H9 (cell line): Measurements from ENCODE around the gene RFWD3. TPM values are rescaled to one million over a fixed set of nuclear protein-coding genes. Genes with fewer than 3 reads are reported as not detected.

Source experiments
- DNase-seq: peaks from one replicate; pipeline ENCODE4 v3.0.0-alpha.2; 2017
- H2AFZ ChIP-seq: one replicate; pipeline ENCODE4 v1.6.1; 2013; ENCODE audit warnings: mild to moderate bottlenecking, low read length, control low read depth, moderate library complexity
- H2AK5ac ChIP-seq: 2 replicates; pipeline ENCODE4 v1.6.1; 2013; ENCODE audit warnings: low read length, control low read depth, mixed read lengths; ENCODE audit not compliant: insufficient read length
- H2BK120ac ChIP-seq: one replicate; pipeline ENCODE4 v1.6.1; 2013; ENCODE audit warnings: low read depth, mild to moderate bottlenecking, low read length, control low read depth, inconsistent platforms; ENCODE audit not compliant: poor library complexity, severe bottlenecking
- H2BK12ac ChIP-seq: 2 replicates; pipeline ENCODE4 v1.6.1; 2013; ENCODE audit warnings: low read length, control low read depth, mixed read lengths, low read depth; ENCODE audit not compliant: insufficient read length
- H2BK15ac ChIP-seq: 2 replicates; pipeline ENCODE4 v1.6.1; 2013; ENCODE audit warnings: low read depth, low read length, control low read depth
- H2BK20ac ChIP-seq: one replicate; pipeline ENCODE4 v1.6.1; 2013; ENCODE audit warnings: low read depth, mild to moderate bottlenecking, low read length, control low read depth, inconsistent platforms; ENCODE audit not compliant: poor library complexity, severe bottlenecking
- H2BK5ac ChIP-seq: 2 replicates; pipeline ENCODE4 v1.6.1; 2013; ENCODE audit warnings: low read length, control low read depth, mixed read lengths; ENCODE audit not compliant: insufficient read length
- H3K14ac ChIP-seq: 2 replicates; pipeline ENCODE4 v1.6.1; 2013; ENCODE audit warnings: low read length, control low read depth; ENCODE audit not compliant: insufficient read depth
- H3K18ac ChIP-seq: 2 replicates; pipeline ENCODE4 v1.6.1; 2013; ENCODE audit warnings: low read depth, mild to moderate bottlenecking, mixed read lengths, low read length, control low read depth; ENCODE audit not compliant: insufficient read length
- H3K23ac ChIP-seq: 2 replicates; pipeline ENCODE4 v1.6.1; 2013; ENCODE audit warnings: low read length, control low read depth, mixed read lengths, low read depth; ENCODE audit not compliant: insufficient read length
- H3K23me2 ChIP-seq: 2 replicates; pipeline ENCODE4 v1.6.1; 2013; ENCODE audit warnings: low read depth, mild to moderate bottlenecking, mixed read lengths, low read length, control low read depth; ENCODE audit not compliant: insufficient read length, poor library complexity, severe bottlenecking
- H3K27ac ChIP-seq: 2 replicates; pipeline ENCODE4 v1.5.1; 2013; ENCODE audit warnings: low read length, control low read depth, mixed read lengths, low read depth; ENCODE audit not compliant: insufficient read length
- H3K27me3 ChIP-seq: 2 replicates; pipeline ENCODE4 v1.6.1; 2013; ENCODE audit warnings: low read length, control low read depth, inconsistent platforms; ENCODE audit not compliant: insufficient read depth
- H3K4ac ChIP-seq: 2 replicates; pipeline ENCODE4 v1.6.1; 2013; ENCODE audit warnings: low read depth, mild to moderate bottlenecking, control low read depth, inconsistent platforms, low read length, moderate library complexity
- H3K4me1 ChIP-seq: 2 replicates; pipeline ENCODE4 v1.6.1; 2013; ENCODE audit warnings: low read length, control low read depth, inconsistent platforms; ENCODE audit not compliant: insufficient read depth
- H3K4me2 ChIP-seq: 2 replicates; pipeline ENCODE4 v1.6.1; 2013; ENCODE audit warnings: low read length, control low read depth, mixed read lengths; ENCODE audit not compliant: insufficient read length, insufficient read depth
- H3K56ac ChIP-seq: 2 replicates; pipeline ENCODE4 v1.6.1; 2013; ENCODE audit warnings: low read depth, mild to moderate bottlenecking, mixed read lengths, low read length, control low read depth; ENCODE audit not compliant: insufficient read length
- H3K79me1 ChIP-seq: 2 replicates; pipeline ENCODE4 v1.6.1; 2013; ENCODE audit warnings: low read depth, mild to moderate bottlenecking, moderate library complexity, low read length, control low read depth, inconsistent platforms; ENCODE audit not compliant: insufficient read depth, poor library complexity, severe bottlenecking
- H3K79me2 ChIP-seq: 2 replicates; pipeline ENCODE4 v1.6.1; 2013; ENCODE audit warnings: low read length, control low read depth, inconsistent platforms; ENCODE audit not compliant: insufficient read depth
- H3K9ac ChIP-seq: 2 replicates; pipeline ENCODE4 v1.6.1; 2013; ENCODE audit warnings: low read length, control low read depth, mixed read lengths; ENCODE audit not compliant: insufficient read length; ENCODE audit errors: extremely low read depth
- H3K9me3 ChIP-seq: one replicate; pipeline ENCODE4 v1.6.1; 2013; ENCODE audit warnings: low read depth, low read length, inconsistent platforms; ENCODE audit not compliant: control insufficient read depth
- H3T11ph ChIP-seq: one replicate; pipeline ENCODE4 v1.6.1; 2013; ENCODE audit warnings: mild to moderate bottlenecking, low read length, control low read depth, inconsistent platforms
- H4K20me1 ChIP-seq: one replicate; pipeline ENCODE4 v1.6.1; 2013; ENCODE audit not compliant: control insufficient read depth, insufficient read length, insufficient read depth
- H4K5ac ChIP-seq: 2 replicates; pipeline ENCODE4 v1.6.1; 2013; ENCODE audit warnings: low read depth, mild to moderate bottlenecking, mixed read lengths, low read length, control low read depth; ENCODE audit not compliant: insufficient read length
- H4K8ac ChIP-seq: replicated peaks from 2 replicates; pipeline ENCODE4 v1.6.1; 2013; ENCODE audit warnings: low read length, control low read depth, mixed read lengths, low read depth; ENCODE audit not compliant: insufficient read length
- H4K91ac ChIP-seq: 2 replicates; pipeline ENCODE4 v1.6.1; 2013; ENCODE audit warnings: low read depth, mild to moderate bottlenecking, moderate library complexity, mixed read lengths, low read length, control low read depth; ENCODE audit not compliant: insufficient read length
- H3K27ac Mint-ChIP-seq, 3 experiments: 2 replicates in 2 of 3; 3 replicates in 1 of 3; pipeline ENCODE4 v1.8.0; 2020 to 2021; ENCODE audit warnings: mixed read lengths in 3 of 3, mild to moderate bottlenecking in 1 of 3, moderate library complexity in 1 of 3
- H3K27me3 Mint-ChIP-seq: 2 replicates; pipeline ENCODE4 v1.8.0; 2021; ENCODE audit warnings: low read depth, mild to moderate bottlenecking, moderate library complexity, mixed read lengths
- H3K36me3 Mint-ChIP-seq, 3 experiments: 2 replicates in 2 of 3; 3 replicates in 1 of 3; pipeline ENCODE4 v1.8.0; 2020 to 2021; ENCODE audit warnings: low read depth in 3 of 3, mixed read lengths in 3 of 3; ENCODE audit not compliant: insufficient read depth in 1 of 3
- H3K4me1 Mint-ChIP-seq, 2 experiments: 2 replicates each; pipeline ENCODE4 v1.8.0; 2020; ENCODE audit warnings: mixed read lengths in 2 of 2
- H3K4me3 Mint-ChIP-seq, 2 experiments: 2 replicates in 1 of 2; 3 replicates in 1 of 2; pipeline ENCODE4 v1.8.0; 2020 to 2021; ENCODE audit warnings: mild to moderate bottlenecking in 2 of 2, mixed read lengths in 2 of 2, moderate library complexity in 1 of 2
- H3K9me3 Mint-ChIP-seq, 2 experiments: 2 replicates in 1 of 2; 3 replicates in 1 of 2; pipeline ENCODE4 v1.8.0; 2020; ENCODE audit warnings: mild to moderate bottlenecking in 2 of 2, mixed read lengths in 2 of 2, moderate library complexity in 1 of 2
- CTCF ChIP-seq: fragments of 200-600 bp; sonication (generic); conservative IDR thresholded peaks from 3 replicates; pipeline ENCODE4 v1.8.0; 2021; ENCODE audit warnings: antibody characterized with exemption, mild to moderate bottlenecking
- WGBS: extraction: QIAGEN DNeasy Blood & Tissue Kit; methylation state at CpG from one replicate; pipeline ENCODE4 v1.1.7; 2013; ENCODE audit warnings: missing lambda C conversion rate, low lambda C conversion rate, mixed read lengths; ENCODE audit not compliant: insufficient read length; ENCODE audit errors: extremely low coverage; 5-methylcytosine and 5-hydroxymethylcytosine counted together
- total RNA-seq: library from RNA; stranded (reverse); gene quantifications from 2 replicates; pipeline ENCODE4 v1.2.1, GENCODE V29; 2021

RFWD3 gene
- total RNA-seq, 1 experiment from 2014 or later: 114 TPM

GRCh38 chr16:74637742-74638453 is 28.8 kb downstream of the RFWD3 start:
- DNase-seq: no peak
- Histone ChIP-seq H3K27me3 (no peaks in the 10 kb centered on the region), H3K27ac (no peak overlapping the region), H4K20me1 (no peaks in the 10 kb centered on the region), H2BK120ac (no peak overlapping the region), H3K79me2 (no peaks in the 10 kb centered on the region), H2AK5ac (no peak overlapping the region), H2BK20ac (no peak overlapping the region), H3K14ac (no peak overlapping the region), H3K56ac (no peak overlapping the region), H2AFZ (no peak overlapping the region), H3K18ac (no peak overlapping the region), H3K23me2 (no peaks in the 10 kb centered on the region), H3K4me2 (no peak overlapping the region), H4K8ac (no peak overlapping the region), H2BK5ac (no peak overlapping the region), H3K79me1 (no peaks in the 10 kb centered on the region), H3K9ac (no peak overlapping the region), H3T11ph (no peak overlapping the region), H3K23ac (no peak overlapping the region), H4K91ac (no peak overlapping the region), H3K4ac (no peak overlapping the region), H3K9me3 (no peaks in the 10 kb centered on the region), H4K5ac (no peak overlapping the region), H3K4me1 (no peaks in the 10 kb centered on the region), H2BK12ac (no peak overlapping the region), H2BK15ac (no peak overlapping the region)
- TF ChIP-seq CTCF: no peak
- H3K36me3 Mint-ChIP-seq: peaks cover 23 to 86% (median 69%) of the 10 kb centered on the region in 3 experiments; a peak in 6 of 7 replicates
- no peak overlapping the region for H3K4me3 Mint-ChIP-seq
- no CpG with 5 or more reads among the region's 7 CpGs for WGBS
- H3K4me1 Mint-ChIP-seq: no peaks in the 10 kb centered on the region
- no peaks in the 10 kb centered on the region for H3K9me3 Mint-ChIP-seq
- no peaks in the 10 kb centered on the region for H3K27me3 Mint-ChIP-seq
- H3K27ac Mint-ChIP-seq: 0 out of 7 replicates have a peak overlapping the region, but pooled peaks of 1 of the 3 experiments have one; percentile 12
